ENCODE measurements around the gene CDC20B.

Gene CDC20B

GRCh38 chr5:55180016-55180415 is 7.0 kb upstream of the CDC20B start:
- H2BK5ac ChIP-seq (ENCODE audit: low read length), result no peak overlapping the region
- H3K56ac ChIP-seq (ENCODE audit: low read length), result no peak overlapping the region
- no CpG with 5 or more reads among the region's 1 CpG for WGBS (ENCODE audit: extremely low coverage, insufficient coverage, low lambda C conversion rate)
- H2AK5ac ChIP-seq (ENCODE audit: low read length), result no peak overlapping the region
- no peak overlapping the region for H4K5ac ChIP-seq (ENCODE audit: low read length)
- no peak overlapping the region for H3K4ac ChIP-seq (ENCODE audit: low read depth, low read length)
- H2BK15ac ChIP-seq (replicated peaks; ENCODE audit: low read depth), result no peak overlapping the region
- H3K27me3 ChIP-seq (ENCODE audit: insufficient read depth, low read length, poor library complexity), result peaks cover 26% of the 10 kb centered on the region
- no peaks in the 10 kb centered on the region for H3K4me1 ChIP-seq (ENCODE audit: control insufficient read depth, low read depth, low read length)
- no peaks in the 10 kb centered on the region for H3K36me3 ChIP-seq (ENCODE audit: control insufficient read depth, insufficient read depth, low read length)
- no peak overlapping the region for H2BK120ac ChIP-seq (ENCODE audit: low read depth, low read length)
- H3K79me1 ChIP-seq (ENCODE audit: low read length), result no peaks in the 10 kb centered on the region
- no peak overlapping the region for H3K18ac ChIP-seq (ENCODE audit: low read length)
- H3K79me2 ChIP-seq (ENCODE audit: control insufficient read depth, insufficient read depth, low read length), result no peaks in the 10 kb centered on the region
- no peak overlapping the region for H3K4me2 ChIP-seq (ENCODE audit: low read length)
- H3K9ac ChIP-seq (ENCODE audit: low read length), result no peak overlapping the region
- H3K23ac ChIP-seq (ENCODE audit: low read length), result no peak overlapping the region
- no peak overlapping the region for H3K4me3 ChIP-seq (ENCODE audit: low read length)
- no peak overlapping the region for H4K8ac ChIP-seq (ENCODE audit: low read depth, low read length)
- H3K27ac ChIP-seq (ENCODE audit: low read depth, low read length), result no peak overlapping the region
- DNase-seq, result no peak

DNA sequence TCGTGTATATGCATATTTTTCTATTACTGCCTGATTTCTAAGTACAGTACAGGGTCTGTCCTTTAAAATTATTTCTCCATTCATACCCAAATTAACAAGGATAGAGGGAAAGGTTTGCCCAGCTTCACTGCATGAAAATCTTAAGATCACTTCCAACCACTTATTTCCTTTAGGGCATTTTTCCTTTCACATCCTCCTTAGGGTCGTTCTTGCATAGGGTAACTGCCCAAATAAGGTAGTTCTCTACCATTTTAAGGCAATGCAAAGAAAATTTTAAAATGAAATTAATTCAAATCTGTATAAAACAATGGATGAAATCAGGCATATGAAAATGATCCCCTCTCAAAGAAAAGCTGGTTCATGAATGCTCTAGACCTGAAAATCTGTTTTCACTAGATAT is 4.1 kb upstream of the CDC20B start:
- no peak overlapping the region for H3K18ac ChIP-seq (ENCODE audit: low read length)
- H3K4me3 ChIP-seq (ENCODE audit: low read length), result no peak overlapping the region
- peaks cover 32% of the 10 kb centered on the region for H3K27me3 ChIP-seq (ENCODE audit: insufficient read depth, low read length, poor library complexity)
- H3K9ac ChIP-seq (ENCODE audit: low read length), result no peak overlapping the region
- H2BK5ac ChIP-seq (ENCODE audit: low read length), result no peak overlapping the region
- H3K56ac ChIP-seq (ENCODE audit: low read length), result no peak overlapping the region
- no peak overlapping the region for H2BK15ac ChIP-seq (replicated peaks; ENCODE audit: low read depth)
- H2BK120ac ChIP-seq (ENCODE audit: low read depth, low read length), result no peak overlapping the region
- no peak overlapping the region for H3K4ac ChIP-seq (ENCODE audit: low read depth, low read length)
- H3K36me3 ChIP-seq (ENCODE audit: control insufficient read depth, insufficient read depth, low read length), result no peaks in the 10 kb centered on the region
- no CpG with 5 or more reads among the region's 2 CpGs for WGBS (ENCODE audit: extremely low coverage, insufficient coverage, low lambda C conversion rate)
- no peak overlapping the region for H2AK5ac ChIP-seq (ENCODE audit: low read length)
- no peak overlapping the region for H4K5ac ChIP-seq (ENCODE audit: low read length)
- no peak for DNase-seq
- H3K79me1 ChIP-seq (ENCODE audit: low read length), result no peaks in the 10 kb centered on the region
- H3K79me2 ChIP-seq (ENCODE audit: control insufficient read depth, insufficient read depth, low read length), result no peaks in the 10 kb centered on the region
- no peak overlapping the region for H3K27ac ChIP-seq (ENCODE audit: low read depth, low read length)
- H3K4me2 ChIP-seq (ENCODE audit: low read length), result no peak overlapping the region
- H3K23ac ChIP-seq (ENCODE audit: low read length), result no peak overlapping the region
- peaks cover 3% of the 10 kb centered on the region for H3K4me1 ChIP-seq (ENCODE audit: control insufficient read depth, low read depth, low read length)
- H4K8ac ChIP-seq (ENCODE audit: low read depth, low read length), result no peak overlapping the region

- Histone ChIP-seq H4K8ac (ENCODE audit: low read depth, low read length) (no peak overlapping the region), H3K4me1 (ENCODE audit: control insufficient read depth, low read depth, low read length) (peaks cover 3% of the 10 kb centered on the region), H2BK15ac (replicated peaks; ENCODE audit: low read depth) (no peak overlapping the region), H4K5ac (ENCODE audit: low read length) (no peak overlapping the region), H3K27me3 (ENCODE audit: insufficient read depth, low read length, poor library complexity) (peaks cover 30% of the 10 kb centered on the region), H2BK120ac (ENCODE audit: low read depth, low read length) (no peak overlapping the region), H3K56ac (ENCODE audit: low read length) (peak overlapping the region; percentile 74), H3K27ac (ENCODE audit: low read depth, low read length) (no peak overlapping the region), H3K18ac (ENCODE audit: low read length) (no peak overlapping the region), H3K4me2 (ENCODE audit: low read length) (peak overlapping the region; percentile 89), H2BK5ac (ENCODE audit: low read length) (no peak overlapping the region), H3K79me2 (ENCODE audit: control insufficient read depth, insufficient read depth, low read length) (no peaks in the 10 kb centered on the region), H3K23ac (ENCODE audit: low read length) (peak overlapping the region; percentile 48), H3K79me1 (ENCODE audit: low read length) (no peaks in the 10 kb centered on the region), H2AK5ac (ENCODE audit: low read length) (no peak overlapping the region), H3K9ac (ENCODE audit: low read length) (peak overlapping the region; percentile 65), H3K4ac (ENCODE audit: low read depth, low read length) (no peak overlapping the region), H3K4me3 (ENCODE audit: low read length) (peak overlapping the region; percentile 31), H3K36me3 (ENCODE audit: control insufficient read depth, insufficient read depth, low read length) (no peaks in the 10 kb centered on the region)
- peak; percentile 85 for DNase-seq
- WGBS (ENCODE audit: extremely low coverage, insufficient coverage, low lambda C conversion rate), result no CpG with 5 or more reads among the region's 44 CpGs
Measured at GRCh38 chr5:55176176-55176818, 3.3 kb upstream of the CDC20B start.

GRCh38 chr5:55175781-55176175 is 2.8 kb upstream of the CDC20B start:
- peak overlapping the region; percentile 51 for H3K4me2 ChIP-seq (ENCODE audit: low read length)
- no peak overlapping the region for H3K27ac ChIP-seq (ENCODE audit: low read depth, low read length)
- peaks cover 3% of the 10 kb centered on the region for H3K4me1 ChIP-seq (ENCODE audit: control insufficient read depth, low read depth, low read length)
- no peak overlapping the region for H2BK15ac ChIP-seq (replicated peaks; ENCODE audit: low read depth)
- no peaks in the 10 kb centered on the region for H3K36me3 ChIP-seq (ENCODE audit: control insufficient read depth, insufficient read depth, low read length)
- no peak overlapping the region for H2BK120ac ChIP-seq (ENCODE audit: low read depth, low read length)
- H3K4ac ChIP-seq (ENCODE audit: low read depth, low read length), result no peak overlapping the region
- H3K4me3 ChIP-seq (ENCODE audit: low read length), result no peak overlapping the region
- H4K8ac ChIP-seq (ENCODE audit: low read depth, low read length), result no peak overlapping the region
- H3K9ac ChIP-seq (ENCODE audit: low read length), result peak overlapping the region; percentile 35
- no CpG with 5 or more reads among the region's 7 CpGs for WGBS (ENCODE audit: extremely low coverage, insufficient coverage, low lambda C conversion rate)
- H2BK5ac ChIP-seq (ENCODE audit: low read length), result no peak overlapping the region
- H3K18ac ChIP-seq (ENCODE audit: low read length), result no peak overlapping the region
- H3K79me2 ChIP-seq (ENCODE audit: control insufficient read depth, insufficient read depth, low read length), result no peaks in the 10 kb centered on the region
- H3K79me1 ChIP-seq (ENCODE audit: low read length), result no peaks in the 10 kb centered on the region
- no peak overlapping the region for H2AK5ac ChIP-seq (ENCODE audit: low read length)
- no peak overlapping the region for H3K23ac ChIP-seq (ENCODE audit: low read length)
- H3K56ac ChIP-seq (ENCODE audit: low read length), result no peak overlapping the region
- peaks cover 30% of the 10 kb centered on the region for H3K27me3 ChIP-seq (ENCODE audit: insufficient read depth, low read length, poor library complexity)
- peak; percentile 19 for DNase-seq
- no peak overlapping the region for H4K5ac ChIP-seq (ENCODE audit: low read length)

DNA sequence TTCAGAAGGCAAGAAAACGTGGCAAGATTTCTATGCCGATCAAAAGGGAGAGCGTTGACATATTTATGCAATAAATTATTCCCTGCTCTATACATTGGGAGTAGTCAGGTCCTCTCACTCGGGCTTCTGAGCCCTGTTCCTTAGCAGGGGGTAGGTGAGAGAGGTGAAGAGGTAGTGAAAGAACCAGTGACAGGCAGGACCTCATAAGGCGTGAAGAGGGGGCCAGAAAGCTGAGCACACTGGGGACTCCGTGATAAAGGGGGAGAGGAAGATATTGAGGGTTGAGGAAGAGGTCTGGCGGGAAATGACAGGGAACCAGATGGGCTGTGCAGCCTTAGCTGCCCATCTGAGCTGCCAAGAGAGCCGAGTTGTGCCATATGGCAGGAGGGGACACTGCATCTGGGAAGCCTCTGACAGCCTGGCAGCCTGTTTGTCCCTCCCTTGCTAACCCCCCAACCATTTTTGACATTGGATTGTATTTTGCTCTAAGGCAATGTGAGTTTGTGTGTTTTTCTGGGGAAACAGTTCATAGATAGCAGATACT is 782 bp upstream of the CDC20B start:
- Histone ChIP-seq H3K79me2 (ENCODE audit: control insufficient read depth, insufficient read depth, low read length) (no peaks in the 10 kb centered on the region), H2BK15ac (replicated peaks; ENCODE audit: low read depth) (no peak overlapping the region), H3K27me3 (ENCODE audit: insufficient read depth, low read length, poor library complexity) (peaks cover 24% of the 10 kb centered on the region), H3K18ac (ENCODE audit: low read length) (no peak overlapping the region), H2BK120ac (ENCODE audit: low read depth, low read length) (no peak overlapping the region), H4K5ac (ENCODE audit: low read length) (no peak overlapping the region), H3K4me3 (ENCODE audit: low read length) (no peak overlapping the region), H3K79me1 (ENCODE audit: low read length) (no peaks in the 10 kb centered on the region), H3K9ac (ENCODE audit: low read length) (peak overlapping the region; percentile 7), H3K27ac (ENCODE audit: low read depth, low read length) (no peak overlapping the region), H3K4me1 (ENCODE audit: control insufficient read depth, low read depth, low read length) (peaks cover 3% of the 10 kb centered on the region), H4K8ac (ENCODE audit: low read depth, low read length) (no peak overlapping the region), H3K56ac (ENCODE audit: low read length) (no peak overlapping the region), H3K4ac (ENCODE audit: low read depth, low read length) (no peak overlapping the region), H2BK5ac (ENCODE audit: low read length) (no peak overlapping the region), H3K23ac (ENCODE audit: low read length) (no peak overlapping the region), H2AK5ac (ENCODE audit: low read length) (no peak overlapping the region), H3K4me2 (ENCODE audit: low read length) (peak overlapping the region; percentile 30), H3K36me3 (ENCODE audit: control insufficient read depth, insufficient read depth, low read length) (no peaks in the 10 kb centered on the region)
- WGBS (ENCODE audit: extremely low coverage, insufficient coverage, low lambda C conversion rate), result no CpG with 5 or more reads among the region's 8 CpGs
- DNase-seq, result no peak
